Measurements from ENCODE around the gene LSM12. TPM values are rescaled to one million over a fixed set of nuclear protein-coding genes. Genes with fewer than 3 reads are reported as not detected.

LSM12 gene
- total RNA-seq, 1 experiment from 2014 or later = 128 TPM

GRCh38 chr17:44004077-44004760, 62.3 kb downstream of the LSM12 start, which contains the start of gene NAGS:
TSS of gene NAGS (plus strand) at chr17:44004622. CDS start at chr17:44004664, 42 bp downstream.
- Histone ChIP-seq H3K23me2 (ENCODE audit: insufficient read length, low read depth, low read length, poor library complexity, severe bottlenecking) (peaks cover 35% of the 10 kb centered on the region), H3K4me1 (ENCODE audit: insufficient read depth, low read length) (peaks cover 3% of the 10 kb centered on the region; the same call in 1 of the 2 replicates), H3K9ac (ENCODE audit: extremely low read depth, insufficient read length, low read length) (no peak within 1 kb of the TSS), H3K27ac (ENCODE audit: insufficient read length, low read depth, low read length) (no peak within 1 kb of the TSS), H2BK20ac (ENCODE audit: low read depth, low read length, poor library complexity, severe bottlenecking) (no peak within 1 kb of the TSS), H3K9me3 (ENCODE audit: control insufficient read depth, low read depth, low read length) (no peaks in the 10 kb centered on the region), H3K79me2 (ENCODE audit: insufficient read depth, low read length) (no peaks in the 10 kb centered on the region), H4K91ac (ENCODE audit: insufficient read length, low read depth, low read length) (no peak within 1 kb of the TSS), H3K56ac (ENCODE audit: insufficient read length, low read depth, low read length) (no peak within 1 kb of the TSS), H4K5ac (ENCODE audit: insufficient read length, low read depth, low read length) (no peak within 1 kb of the TSS), H3K79me1 (ENCODE audit: insufficient read depth, low read depth, low read length, poor library complexity, severe bottlenecking) (no peaks in the 10 kb centered on the region), H2BK15ac (ENCODE audit: low read depth, low read length) (no peak within 1 kb of the TSS), H3K27me3 (ENCODE audit: insufficient read depth, low read length) (no peaks in the 10 kb centered on the region; the same call in 1 of the 2 replicates), H3K4me2 (ENCODE audit: insufficient read depth, insufficient read length, low read length) (peak within 1 kb of the TSS; percentile 76), H3K18ac (ENCODE audit: insufficient read length, low read depth, low read length) (no peak within 1 kb of the TSS), H3T11ph (ENCODE audit: low read length) (no peak within 1 kb of the TSS), H2BK5ac (ENCODE audit: insufficient read length, low read length) (no peak within 1 kb of the TSS), H2BK120ac (ENCODE audit: low read depth, low read length, poor library complexity, severe bottlenecking) (no peak within 1 kb of the TSS), H2AFZ (ENCODE audit: low read length) (no peak within 1 kb of the TSS), H4K8ac (replicated peaks; ENCODE audit: insufficient read length, low read depth, low read length) (no peak within 1 kb of the TSS), H2BK12ac (ENCODE audit: insufficient read length, low read depth, low read length) (no peak within 1 kb of the TSS), H3K4ac (ENCODE audit: low read depth, low read length) (no peak within 1 kb of the TSS), H3K23ac (ENCODE audit: insufficient read length, low read depth, low read length) (no peak within 1 kb of the TSS), H4K20me1 (ENCODE audit: control insufficient read depth, insufficient read depth, insufficient read length) (peaks cover 6% of the 10 kb centered on the region), H3K14ac (ENCODE audit: insufficient read depth, low read length) (no peak within 1 kb of the TSS), H2AK5ac (ENCODE audit: insufficient read length, low read length) (no peak within 1 kb of the TSS)
- H3K27me3 Mint-ChIP-seq (ENCODE audit: low read depth) = peaks cover 35% of the 10 kb centered on the region
- H3K36me3 Mint-ChIP-seq (ENCODE audit: insufficient read depth in 1 of 3, low read depth in 3 of 3) = peaks cover 2 to 4% (median 3%) of the 10 kb centered on the region in 3 experiments; a peak in 3 of 7 replicates
- TF ChIP-seq, protein P1, sequence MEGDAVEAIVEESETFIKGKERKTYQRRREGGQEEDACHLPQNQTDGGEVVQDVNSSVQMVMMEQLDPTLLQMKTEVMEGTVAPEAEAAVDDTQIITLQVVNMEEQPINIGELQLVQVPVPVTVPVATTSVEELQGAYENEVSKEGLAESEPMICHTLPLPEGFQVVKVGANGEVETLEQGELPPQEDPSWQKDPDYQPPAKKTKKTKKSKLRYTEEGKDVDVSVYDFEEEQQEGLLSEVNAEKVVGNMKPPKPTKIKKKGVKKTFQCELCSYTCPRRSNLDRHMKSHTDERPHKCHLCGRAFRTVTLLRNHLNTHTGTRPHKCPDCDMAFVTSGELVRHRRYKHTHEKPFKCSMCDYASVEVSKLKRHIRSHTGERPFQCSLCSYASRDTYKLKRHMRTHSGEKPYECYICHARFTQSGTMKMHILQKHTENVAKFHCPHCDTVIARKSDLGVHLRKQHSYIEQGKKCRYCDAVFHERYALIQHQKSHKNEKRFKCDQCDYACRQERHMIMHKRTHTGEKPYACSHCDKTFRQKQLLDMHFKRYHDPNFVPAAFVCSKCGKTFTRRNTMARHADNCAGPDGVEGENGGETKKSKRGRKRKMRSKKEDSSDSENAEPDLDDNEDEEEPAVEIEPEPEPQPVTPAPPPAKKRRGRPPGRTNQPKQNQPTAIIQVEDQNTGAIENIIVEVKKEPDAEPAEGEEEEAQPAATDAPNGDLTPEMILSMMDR (conservative IDR thresholded peaks at IDR 0.05) = no peak
- peak; percentile 84 for DNase-seq
- peak within 1 kb of the TSS; percentile 77 to 89 for H3K4me3 Mint-ChIP-seq
- H3K27ac Mint-ChIP-seq = no peak within 1 kb of the TSS; a peak in 1 of 7 replicates
- WGBS (ENCODE audit: extremely low coverage, insufficient read length, low lambda C conversion rate) = no CpG with 5 or more reads among the region's 25 CpGs
- H3K9me3 Mint-ChIP-seq = no peaks in the 10 kb centered on the region
- peaks cover 19 to 30% of the 10 kb centered on the region in 2 experiments for H3K4me1 Mint-ChIP-seq

Data from H9 (cell line).